NCI-H2107 treated with DMSO at 0.1 percent for 48 hours (cell line): ENCODE data around the gene ARFRP1.
"Not testable (repeated sequence)": the region's sequence is repeated elsewhere in the genome, so short reads cannot be mapped to it uniquely, and the experiment has no call there.

ENCODE experiments used
- DNase-seq: peaks from one replicate; lab custom pipeline; 2025; ENCODE audit not compliant: unreplicated experiment; lab: John Stamatoyannopoulos, UW

Gene ARFRP1

GRCh38 chr20:63678667-63679465 is 28.9 kb downstream of the ARFRP1 start:
- no peak for DNase-seq

- DNase-seq = no peak
Observed at GRCh38 chr20:63678071-63678470, 29.7 kb downstream of the ARFRP1 start.

- no peak for DNase-seq
Observed at GRCh38 chr20:63675681-63676368, 32.0 kb downstream of the ARFRP1 start.

- DNase-seq = no peak
Observed at GRCh38 chr20:63673951-63674350, 33.8 kb downstream of the ARFRP1 start.

GRCh38 chr20:63672666-63673065 is 35.1 kb downstream of the ARFRP1 start:
- DNase-seq = no peak

- DNase-seq = not testable (repeated sequence)
Observed at GRCh38 chr20:63671695-63672094, 36.1 kb downstream of the ARFRP1 start.

GRCh38 chr20:63668351-63668750 is 39.4 kb downstream of the ARFRP1 start:
- DNase-seq = no peak

- DNase-seq = no peak
Observed at GRCh38 chr20:63667858-63668257, 39.9 kb downstream of the ARFRP1 start.

GRCh38 chr20:63665708-63666107 is 42.1 kb downstream of the ARFRP1 start:
- no peak for DNase-seq

- no peak for DNase-seq
Observed at GRCh38 chr20:63664861-63665594, 42.7 kb downstream of the ARFRP1 start.

- no peak for DNase-seq
Observed at GRCh38 chr20:63664143-63664851, 43.5 kb downstream of the ARFRP1 start.

- no peak for DNase-seq
Observed at GRCh38 chr20:63663332-63664066, 44.3 kb downstream of the ARFRP1 start.

- no peak for DNase-seq
Observed at GRCh38 chr20:63662813-63663189, 45.0 kb downstream of the ARFRP1 start.

GRCh38 chr20:63661959-63662812 is 45.6 kb downstream of the ARFRP1 start:
- no peak for DNase-seq

- DNase-seq = no peak
Observed at GRCh38 chr20:63661108-63661507, 46.7 kb downstream of the ARFRP1 start.

GRCh38 chr20:63660622-63661021 is 47.2 kb downstream of the ARFRP1 start:
- DNase-seq = no peak

- not testable (repeated sequence) for DNase-seq
Observed at GRCh38 chr20:63660174-63660573, 47.6 kb downstream of the ARFRP1 start.

GRCh38 chr20:63659370-63659769 is 48.4 kb downstream of the ARFRP1 start:
- DNase-seq = no peak

- no peak for DNase-seq
Observed at GRCh38 chr20:63658749-63659187, 49.0 kb downstream of the ARFRP1 start.
